ENCODE measurements around the gene PSPN. TPM values are rescaled to one million over a fixed set of nuclear protein-coding genes. Genes with fewer than 3 reads are reported as not detected.

The PSPN gene
- total and polyA plus RNA-seq, 2 of the 13 experiments (the other 11 are each of a cell fraction or from before 2014, with no cell fraction given): 0.69 to 1.1 TPM

- TF ChIP-seq ZNF142 (CRISPR knock-in tag; IDR thresholded peaks at IDR 0.05): no peak
- TF ChIP-seq WIZ (CRISPR knock-in tag; IDR thresholded peaks at IDR 0.05): peak; percentile 72; the same call in 1 of the 2 replicates
- TF ChIP-seq ZNF17 (CRISPR knock-in tag; IDR thresholded peaks at IDR 0.05): no peak
- TF ChIP-seq ZNF790 (CRISPR knock-in tag; IDR thresholded peaks at IDR 0.05; ENCODE audit: borderline replicate concordance): no peak
- no peak for TF ChIP-seq ZMYM3 (CRISPR knock-in tag; IDR thresholded peaks at IDR 0.05)
- peak; percentile 76 for TF ChIP-seq GMEB1 (CRISPR knock-in tag; IDR thresholded peaks at IDR 0.05; ENCODE audit: borderline replicate concordance)
- no peak; the same call in 1 of the 2 replicates for TF ChIP-seq ZNF414 (CRISPR knock-in tag; IDR thresholded peaks at IDR 0.05)
- TF ChIP-seq ZNF761 (CRISPR knock-in tag; conservative IDR thresholded peaks at IDR 0.05): peak; percentile 90
- TF ChIP-seq SNAPC4 (CRISPR knock-in tag; IDR thresholded peaks at IDR 0.05): no peak
- peak; percentile 41; the same call in 1 of the 2 replicates for TF ChIP-seq SAFB2 (CRISPR knock-in tag; IDR thresholded peaks at IDR 0.05; ENCODE audit: borderline replicate concordance, low read depth)
- TF ChIP-seq GATA4 (IDR thresholded peaks at IDR 0.05; ENCODE audit: borderline replicate concordance, low read depth): no peak
- peak; percentile 65; the same call in 1 of the 2 replicates for TF ChIP-seq ZNF691 (CRISPR knock-in tag; IDR thresholded peaks at IDR 0.05; ENCODE audit: borderline replicate concordance, low read depth)
Measured at GRCh38 chr19:6372594-6373095, 3.1 kb downstream of the PSPN start, which contains the start of gene ALKBH7 (continued).

Measured in HepG2 (cell line).